ENCODE results near the gene PCDHGA8.
"Not testable (repeated sequence)": the region's sequence is repeated elsewhere in the genome, so short reads cannot be mapped to it uniquely, and the experiment has no call there.

PCDHGA8 gene

DNA sequence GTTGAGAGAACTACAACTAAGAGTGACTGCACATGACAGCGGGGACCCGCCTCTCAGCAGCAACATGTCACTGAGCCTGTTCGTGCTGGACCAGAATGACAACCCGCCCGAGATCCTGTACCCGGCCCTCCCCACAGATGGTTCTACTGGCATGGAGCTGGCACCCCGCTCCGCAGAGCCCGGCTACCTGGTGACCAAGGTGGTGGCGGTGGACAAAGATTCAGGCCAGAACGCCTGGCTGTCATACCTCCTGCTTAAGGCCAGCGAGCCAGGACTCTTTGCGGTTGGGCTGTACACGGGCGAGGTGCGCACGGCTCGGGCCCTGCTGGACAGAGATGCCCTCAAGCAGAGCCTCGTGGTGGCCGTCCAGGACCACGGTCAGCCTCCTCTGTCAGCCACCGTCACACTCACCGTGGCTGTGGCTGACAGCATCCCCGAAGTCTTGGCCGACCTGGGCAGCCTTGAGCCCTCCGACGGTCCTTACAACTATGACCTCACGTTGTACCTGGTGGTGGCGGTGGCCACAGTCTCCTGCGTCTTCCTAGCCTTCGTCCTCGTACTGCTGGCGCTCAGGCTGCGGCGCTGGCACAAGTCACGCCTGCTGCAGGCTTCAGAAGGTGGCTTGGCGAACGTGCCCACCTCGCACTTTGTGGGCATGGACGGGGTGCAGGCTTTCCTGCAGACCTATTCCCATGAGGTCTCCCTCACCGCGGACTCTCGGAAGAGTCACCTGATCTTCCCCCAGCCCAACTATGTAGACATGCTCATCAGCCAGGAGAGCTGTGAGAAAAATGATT lies 7.8 kb upstream of the PCDHGA8 start:
- H3K4me3 Mint-ChIP-seq, result no peak overlapping the region
- H3K4me1 Mint-ChIP-seq (ENCODE audit: low read depth), result no peaks in the 10 kb centered on the region
- no peak overlapping the region for H3K27ac Mint-ChIP-seq
- peaks cover 40% of the 10 kb centered on the region for H3K9me3 Mint-ChIP-seq
- H3K36me3 Mint-ChIP-seq (ENCODE audit: low read depth), result peaks cover 2% of the 10 kb centered on the region
- H3K27me3 Mint-ChIP-seq (ENCODE audit: low read depth), result peaks cover 35% of the 10 kb centered on the region

DNA sequence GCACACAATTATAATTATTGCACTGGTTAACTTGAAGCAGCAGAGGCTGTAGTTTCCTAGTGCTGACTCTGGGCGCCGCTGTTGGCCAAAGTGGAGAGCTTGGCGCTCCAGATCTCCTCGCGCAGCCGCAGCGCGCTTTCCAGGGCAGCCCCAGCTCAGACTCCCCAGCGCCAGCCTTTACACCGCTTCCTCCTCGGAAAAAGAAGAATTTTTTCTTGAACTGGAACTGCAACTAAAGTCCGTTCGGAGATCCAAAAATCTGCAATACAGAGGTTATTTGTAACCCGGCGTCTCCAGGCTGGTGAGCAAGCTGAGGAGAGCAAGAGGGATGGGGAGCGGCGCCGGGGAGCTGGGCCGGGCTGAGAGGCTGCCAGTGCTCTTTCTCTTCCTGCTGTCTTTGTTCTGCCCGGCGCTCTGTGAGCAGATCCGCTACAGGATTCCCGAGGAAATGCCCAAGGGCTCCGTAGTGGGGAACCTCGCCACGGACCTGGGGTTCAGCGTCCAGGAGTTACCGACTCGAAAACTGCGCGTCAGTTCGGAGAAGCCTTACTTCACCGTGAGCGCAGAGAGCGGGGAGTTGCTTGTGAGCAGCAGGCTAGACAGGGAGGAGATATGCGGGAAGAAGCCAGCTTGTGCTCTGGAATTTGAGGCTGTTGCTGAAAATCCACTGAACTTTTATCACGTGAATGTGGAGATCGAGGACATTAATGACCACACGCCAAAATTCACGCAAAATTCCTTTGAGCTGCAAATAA lies 4.7 kb upstream of the PCDHGA8 start, which contains the start of gene PCDHGB4:
PCDHGB4 (plus strand) TSS at position 142 of the 755 bp plus-strand sequence; CDS start at position 329, 187 bp downstream.
- H3K27ac Mint-ChIP-seq; H3K36me3 Mint-ChIP-seq (ENCODE audit: low read depth); H3K4me1 Mint-ChIP-seq (ENCODE audit: low read depth); H3K4me3 Mint-ChIP-seq: not testable (repeated sequence)
- Mint-ChIP-seq H3K9me3 (peaks cover 48% of the 10 kb centered on the region), H3K27me3 (ENCODE audit: low read depth) (peaks cover 28% of the 10 kb centered on the region)

DNA sequence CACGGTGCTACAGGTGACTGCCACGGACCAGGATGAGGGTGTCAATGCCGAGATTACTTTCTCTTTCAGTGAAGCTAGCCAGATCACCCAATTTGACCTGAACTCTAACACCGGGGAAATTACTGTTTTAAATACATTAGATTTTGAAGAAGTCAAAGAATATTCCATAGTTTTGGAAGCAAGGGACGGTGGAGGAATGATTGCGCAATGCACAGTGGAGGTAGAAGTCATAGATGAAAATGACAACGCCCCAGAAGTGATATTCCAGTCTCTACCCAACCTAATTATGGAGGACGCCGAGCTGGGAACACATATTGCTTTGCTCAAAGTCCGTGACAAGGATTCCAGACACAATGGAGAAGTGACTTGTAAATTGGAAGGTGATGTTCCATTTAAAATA lies 3.8 kb upstream of the PCDHGA8 start:
- H3K27ac Mint-ChIP-seq, result no peak overlapping the region
- no peaks in the 10 kb centered on the region for H3K4me1 Mint-ChIP-seq (ENCODE audit: low read depth)
- peaks cover 25% of the 10 kb centered on the region for H3K27me3 Mint-ChIP-seq (ENCODE audit: low read depth)
- H3K36me3 Mint-ChIP-seq (ENCODE audit: low read depth), result peaks cover 2% of the 10 kb centered on the region
- peaks cover 48% of the 10 kb centered on the region for H3K9me3 Mint-ChIP-seq
- H3K4me3 Mint-ChIP-seq, result no peak overlapping the region

DNA sequence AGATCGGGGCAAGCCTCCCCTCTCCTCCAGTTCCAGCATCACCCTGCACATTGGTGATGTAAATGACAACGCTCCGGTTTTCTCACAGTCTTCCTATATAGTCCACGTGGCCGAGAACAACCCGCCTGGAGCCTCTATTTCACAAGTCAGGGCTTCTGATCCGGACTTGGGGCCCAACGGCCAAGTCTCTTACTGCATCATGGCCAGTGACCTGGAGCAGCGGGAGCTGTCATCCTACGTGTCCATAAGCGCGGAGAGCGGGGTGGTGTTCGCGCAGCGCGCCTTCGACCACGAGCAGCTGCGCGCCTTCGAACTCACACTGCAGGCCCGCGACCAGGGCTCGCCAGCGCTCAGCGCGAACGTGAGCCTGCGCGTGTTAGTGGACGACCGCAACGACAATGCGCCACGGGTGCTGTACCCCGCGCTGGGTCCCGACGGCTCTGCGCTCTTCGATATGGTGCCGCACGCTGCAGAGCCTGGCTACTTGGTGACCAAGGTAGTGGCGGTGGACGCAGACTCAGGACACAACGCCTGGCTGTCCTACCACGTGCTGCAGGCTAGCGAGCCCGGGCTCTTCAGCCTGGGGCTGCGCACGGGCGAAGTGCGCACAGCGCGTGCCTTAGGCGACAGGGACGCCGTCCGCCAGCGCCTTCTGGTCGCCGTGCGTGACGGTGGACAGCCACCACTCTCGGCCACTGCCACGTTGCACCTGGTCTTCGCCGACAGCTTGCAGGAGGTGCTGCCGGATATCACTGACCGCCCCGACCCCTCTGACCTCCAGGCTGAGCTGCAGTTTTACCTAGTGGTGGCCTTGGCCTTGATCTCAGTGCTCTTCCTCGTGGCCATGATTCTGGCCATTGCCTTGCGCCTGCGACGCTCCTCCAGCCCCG lies 3.0 kb upstream of the PCDHGA8 start:
- H3K27me3 Mint-ChIP-seq (ENCODE audit: low read depth), result peaks cover 31% of the 10 kb centered on the region
- H3K9me3 Mint-ChIP-seq, result peaks cover 48% of the 10 kb centered on the region
- H3K36me3 Mint-ChIP-seq (ENCODE audit: low read depth), result peaks cover 2% of the 10 kb centered on the region
- no peak overlapping the region for H3K27ac Mint-ChIP-seq
- no peak overlapping the region for H3K4me3 Mint-ChIP-seq
- H3K4me1 Mint-ChIP-seq (ENCODE audit: low read depth), result no peaks in the 10 kb centered on the region

DNA sequence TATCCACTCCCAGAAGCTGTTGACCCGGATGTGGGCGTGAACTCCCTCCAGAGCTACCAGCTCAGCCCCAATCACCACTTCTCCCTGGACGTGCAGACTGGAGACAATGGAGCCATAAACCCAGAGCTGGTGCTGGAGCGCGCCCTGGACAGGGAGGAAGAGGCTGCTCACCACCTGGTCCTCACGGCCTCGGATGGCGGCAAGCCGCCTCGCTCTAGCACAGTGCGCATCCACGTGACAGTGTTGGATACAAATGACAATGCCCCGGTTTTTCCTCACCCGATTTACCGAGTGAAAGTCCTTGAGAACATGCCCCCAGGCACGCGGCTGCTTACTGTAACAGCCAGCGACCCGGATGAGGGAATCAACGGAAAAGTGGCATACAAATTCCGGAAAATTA lies 834 bp downstream of the PCDHGA8 start:
- Mint-ChIP-seq H3K36me3 (ENCODE audit: low read depth) (peaks cover 2% of the 10 kb centered on the region), H3K9me3 (peaks cover 45% of the 10 kb centered on the region), H3K27ac (no peak overlapping the region), H3K27me3 (ENCODE audit: low read depth) (peaks cover 25% of the 10 kb centered on the region), H3K4me3 (no peak overlapping the region), H3K4me1 (ENCODE audit: low read depth) (no peaks in the 10 kb centered on the region)

DNA sequence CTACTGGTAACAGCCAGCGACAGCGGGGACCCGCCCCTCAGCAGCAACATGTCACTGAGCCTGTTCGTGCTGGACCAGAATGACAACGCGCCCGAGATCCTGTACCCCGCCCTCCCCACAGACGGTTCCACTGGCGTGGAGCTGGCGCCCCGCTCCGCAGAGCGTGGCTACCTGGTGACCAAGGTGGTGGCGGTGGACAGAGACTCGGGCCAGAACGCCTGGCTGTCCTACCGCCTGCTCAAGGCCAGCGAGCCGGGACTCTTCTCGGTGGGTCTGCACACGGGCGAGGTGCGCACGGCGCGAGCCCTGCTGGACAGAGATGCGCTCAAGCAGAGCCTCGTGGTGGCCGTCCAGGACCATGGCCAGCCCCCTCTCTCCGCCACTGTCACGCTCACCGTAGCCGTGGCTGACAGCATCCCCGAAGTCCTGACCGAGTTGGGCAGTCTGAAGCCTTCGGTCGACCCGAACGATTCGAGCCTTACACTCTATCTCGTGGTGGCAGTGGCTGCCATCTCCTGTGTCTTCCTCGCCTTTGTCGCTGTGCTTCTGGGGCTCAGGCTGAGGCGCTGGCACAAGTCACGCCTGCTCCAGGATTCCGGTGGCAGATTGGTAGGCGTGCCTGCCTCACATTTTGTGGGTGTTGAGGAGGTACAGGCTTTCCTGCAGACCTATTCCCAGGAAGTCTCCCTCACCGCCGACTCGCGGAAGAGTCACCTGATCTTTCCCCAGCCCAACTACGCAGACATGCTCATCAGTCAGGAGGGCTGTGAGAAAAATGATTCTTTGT lies 2.2 kb downstream of the PCDHGA8 start:
- H3K36me3 Mint-ChIP-seq (ENCODE audit: low read depth); H3K4me1 Mint-ChIP-seq (ENCODE audit: low read depth); H3K4me3 Mint-ChIP-seq: not testable (repeated sequence)
- Mint-ChIP-seq H3K27me3 (ENCODE audit: low read depth) (peaks cover 30% of the 10 kb centered on the region), H3K27ac (peak overlapping the region; percentile 55), H3K9me3 (peaks cover 39% of the 10 kb centered on the region)

DNA sequence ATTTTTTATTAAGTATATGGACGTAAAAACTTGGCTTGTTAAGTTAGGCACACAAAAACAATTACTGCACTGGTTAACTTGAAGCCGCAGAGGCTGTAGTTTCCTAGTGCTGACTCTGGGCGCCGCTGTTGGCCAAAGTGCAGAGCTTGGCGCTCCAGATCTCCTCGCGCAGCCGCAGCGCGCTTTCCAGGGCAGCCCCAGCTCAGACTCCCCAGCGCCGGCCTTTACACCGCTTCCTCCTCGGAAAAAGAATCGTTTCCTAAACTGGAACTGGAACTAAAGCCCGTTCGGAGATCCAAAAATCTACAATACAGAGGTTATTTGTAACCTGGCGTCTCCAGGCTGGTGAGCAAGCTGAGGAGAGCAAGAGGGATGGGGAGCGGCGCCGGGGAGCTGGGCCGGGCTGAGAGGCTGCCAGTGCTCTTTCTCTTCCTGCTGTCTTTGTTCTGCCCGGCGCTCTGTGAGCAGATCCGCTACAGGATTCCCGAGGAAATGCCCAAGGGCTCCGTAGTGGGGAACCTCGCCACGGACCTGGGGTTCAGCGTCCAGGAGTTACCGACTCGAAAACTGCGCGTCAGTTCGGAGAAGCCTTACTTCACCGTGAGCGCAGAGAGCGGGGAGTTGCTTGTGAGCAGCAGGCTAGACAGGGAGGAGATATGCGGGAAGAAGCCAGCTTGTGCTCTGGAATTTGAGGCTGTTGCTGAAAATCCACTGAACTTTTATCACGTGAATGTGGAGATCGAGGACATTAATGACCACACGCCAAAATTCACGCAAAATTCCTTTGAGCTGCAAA lies 5.5 kb downstream of the PCDHGA8 start, which contains the start of gene PCDHGB5:
PCDHGB5 (plus strand) TSS at position 192 of the 796 bp plus-strand sequence; CDS start at position 373, 181 bp downstream.
- not testable (repeated sequence) for H3K36me3 Mint-ChIP-seq (ENCODE audit: low read depth); H3K4me1 Mint-ChIP-seq (ENCODE audit: low read depth); H3K27ac Mint-ChIP-seq
- Mint-ChIP-seq H3K4me3 (peak within 1 kb of the TSS; percentile 58), H3K9me3 (peaks cover 29% of the 10 kb centered on the region), H3K27me3 (ENCODE audit: low read depth) (peaks cover 39% of the 10 kb centered on the region)

DNA sequence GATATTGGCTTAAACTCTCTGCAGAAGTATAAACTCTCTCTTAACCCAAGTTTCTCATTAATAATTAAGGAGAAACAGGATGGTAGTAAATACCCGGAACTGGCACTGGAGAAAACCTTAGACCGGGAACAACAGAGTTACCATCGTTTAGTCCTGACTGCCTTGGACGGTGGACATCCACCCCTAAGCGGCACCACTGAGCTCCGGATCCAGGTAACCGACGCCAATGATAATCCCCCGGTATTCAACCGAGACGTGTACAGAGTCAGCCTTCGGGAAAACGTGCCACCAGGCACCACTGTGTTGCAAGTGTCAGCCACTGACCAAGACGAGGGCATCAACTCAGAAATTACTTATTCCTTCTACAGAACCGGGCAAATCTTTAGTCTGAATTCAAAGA lies 6.2 kb downstream of the PCDHGA8 start:
- Mint-ChIP-seq H3K4me1 (ENCODE audit: low read depth) (no peaks in the 10 kb centered on the region), H3K27ac (no peak overlapping the region), H3K27me3 (ENCODE audit: low read depth) (peaks cover 42% of the 10 kb centered on the region), H3K4me3 (no peak overlapping the region), H3K36me3 (ENCODE audit: low read depth) (peaks cover 3% of the 10 kb centered on the region), H3K9me3 (peaks cover 23% of the 10 kb centered on the region)

DNA sequence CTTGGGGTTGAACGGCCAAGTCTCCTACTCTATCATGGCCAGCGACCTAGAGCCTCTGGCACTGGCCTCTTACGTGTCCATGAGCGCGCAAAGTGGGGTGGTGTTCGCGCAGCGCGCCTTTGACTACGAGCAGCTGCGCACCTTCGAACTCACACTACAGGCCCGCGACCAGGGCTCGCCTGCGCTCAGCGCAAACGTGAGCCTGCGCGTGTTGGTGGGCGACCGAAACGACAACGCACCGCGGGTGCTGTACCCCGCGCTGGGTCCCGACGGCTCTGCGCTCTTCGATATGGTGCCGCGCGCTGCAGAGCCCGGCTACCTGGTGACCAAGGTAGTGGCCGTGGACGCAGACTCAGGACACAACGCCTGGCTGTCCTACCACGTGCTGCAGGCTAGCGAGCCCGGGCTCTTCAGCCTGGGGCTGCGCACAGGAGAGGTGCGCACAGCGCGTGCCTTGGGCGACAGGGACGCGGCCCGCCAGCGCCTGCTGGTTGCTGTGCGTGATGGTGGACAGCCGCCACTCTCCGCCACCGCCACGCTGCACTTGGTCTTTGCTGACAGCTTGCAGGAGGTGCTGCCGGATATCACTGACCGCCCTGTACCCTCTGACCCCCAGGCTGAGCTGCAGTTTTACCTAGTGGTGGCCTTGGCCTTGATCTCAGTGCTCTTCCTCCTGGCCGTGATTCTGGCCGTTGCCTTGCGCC lies 7.3 kb downstream of the PCDHGA8 start:
- Mint-ChIP-seq H3K27ac (no peak overlapping the region), H3K4me3 (no peak overlapping the region), H3K36me3 (ENCODE audit: low read depth) (peaks cover 3% of the 10 kb centered on the region)

DNA sequence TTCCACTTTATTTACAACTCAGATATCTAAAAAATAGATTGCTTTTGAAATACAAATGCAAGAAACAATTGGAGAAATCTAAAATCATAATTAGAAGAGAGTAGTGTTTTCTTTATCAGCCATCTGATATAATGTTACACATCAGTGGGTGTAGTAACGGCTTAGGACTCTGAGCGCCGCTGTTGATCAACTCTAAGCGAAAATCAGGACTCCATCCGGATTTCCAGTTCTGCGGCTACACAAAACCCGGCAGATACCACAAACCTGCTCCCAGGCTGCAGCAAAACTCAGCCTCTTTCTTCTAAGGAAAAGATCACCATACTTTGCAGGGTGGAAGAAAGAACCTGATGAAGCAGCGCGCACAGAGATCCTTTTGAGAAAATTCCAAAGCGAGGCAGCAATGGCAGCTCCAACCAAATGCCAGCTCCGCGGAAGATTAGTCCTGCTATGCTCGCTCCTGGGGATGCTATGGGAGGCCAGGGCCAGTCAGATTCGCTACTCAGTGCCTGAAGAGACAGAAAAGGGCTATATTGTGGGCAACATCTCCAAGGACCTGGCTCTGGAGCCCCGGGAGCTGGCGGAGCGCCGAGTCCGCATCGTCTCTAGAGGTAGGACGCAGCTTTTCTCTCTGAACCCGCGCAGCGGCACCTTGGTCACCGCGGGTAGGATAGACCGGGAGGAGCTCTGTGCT lies 10.3 kb downstream of the PCDHGA8 start, which contains the start of gene PCDHGA9:
PCDHGA9 (plus strand) TSS at position 226 of the 691 bp plus-strand sequence; CDS start at position 401, 175 bp downstream.
- Mint-ChIP-seq H3K27ac (no peak within 1 kb of the TSS), H3K36me3 (ENCODE audit: low read depth) (peaks cover 3% of the 10 kb centered on the region), H3K27me3 (ENCODE audit: low read depth) (peaks cover 43% of the 10 kb centered on the region), H3K4me1 (ENCODE audit: low read depth) (no peaks in the 10 kb centered on the region), H3K4me3 (no peak within 1 kb of the TSS), H3K9me3 (peaks cover 15% of the 10 kb centered on the region)

More for the DNA sequence above, 7.3 kb downstream of the PCDHGA8 start:
- Mint-ChIP-seq H3K27me3 (ENCODE audit: low read depth) (peaks cover 39% of the 10 kb centered on the region), H3K9me3 (peaks cover 16% of the 10 kb centered on the region), H3K4me1 (ENCODE audit: low read depth) (no peaks in the 10 kb centered on the region)

DNA sequence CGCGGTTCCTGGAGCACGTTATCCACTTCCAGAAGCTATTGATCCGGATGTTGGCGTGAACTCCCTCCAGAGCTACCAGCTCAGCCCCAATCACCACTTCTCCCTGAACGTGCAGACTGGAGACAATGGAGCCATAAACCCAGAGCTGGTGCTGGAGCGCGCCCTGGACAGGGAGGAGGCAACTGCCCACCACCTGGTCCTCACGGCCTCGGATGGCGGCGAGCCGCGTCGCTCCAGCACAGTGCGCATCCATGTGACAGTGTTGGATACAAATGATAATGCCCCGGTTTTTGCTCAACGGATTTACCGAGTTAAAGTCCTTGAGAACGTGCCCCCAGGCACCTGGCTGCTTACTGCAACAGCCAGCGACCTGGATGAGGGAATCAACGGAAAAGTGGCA lies 11.0 kb downstream of the PCDHGA8 start:
- peaks cover 18% of the 10 kb centered on the region for H3K9me3 Mint-ChIP-seq
- no peak overlapping the region for H3K27ac Mint-ChIP-seq
- H3K36me3 Mint-ChIP-seq (ENCODE audit: low read depth), result peaks cover 5% of the 10 kb centered on the region
- H3K27me3 Mint-ChIP-seq (ENCODE audit: low read depth), result peaks cover 49% of the 10 kb centered on the region
- H3K4me1 Mint-ChIP-seq (ENCODE audit: low read depth), result peaks cover 2% of the 10 kb centered on the region
- H3K4me3 Mint-ChIP-seq, result no peak overlapping the region
